IMR-90 (cell line): ENCODE results near the gene KBTBD12. TPM values are rescaled to one million over a fixed set of nuclear protein-coding genes. Genes with fewer than 3 reads are reported as not detected.

Experiments used
- ATAC-seq: fragments of 200-7000 bp; cut with Tn5 transposase; 2 replicates; pipeline ENCODE4 v1.9.1; 2020; ENCODE audit warnings: low read depth, mild to moderate bottlenecking, moderate library complexity
- BruUV-seq: library from RNA; stranded (reverse); fragments of 400-500 nt; replicated peaks from 2 replicates; lab custom pipeline; 2021; lab: Mats Ljungman, UMichigan
- CTCF ChIA-PET: fragments of 300-600 bp; formaldehyde crosslinking; extraction: SDS; loops from one replicate; lab custom pipeline; 2021; ENCODE audit warnings: antibody characterized with exemption; lab: Yijun Ruan, JAX
- POLR2A ChIA-PET: fragments of 300-600 bp; sonication (Branson Sonifier 250); formaldehyde crosslinking; loops from one replicate; lab custom pipeline; 2022; ENCODE audit warnings: antibody characterized with exemption; ENCODE audit not compliant: unreplicated experiment; lab: Charles Lee
- DNase-seq: peaks from one replicate; pipeline ENCODE4 v3.0.0; 2013
- H2AFZ ChIP-seq: replicated peaks from 2 replicates; pipeline ENCODE3; 2013; ENCODE audit warnings: low read length, mild to moderate bottlenecking; ENCODE audit not compliant: poor library complexity
- H2AK5ac ChIP-seq: 2 replicates; pipeline ENCODE4 v1.6.1; 2013; ENCODE audit warnings: low read depth, low read length, inconsistent platforms
- H2AK9ac ChIP-seq: replicated peaks from 2 replicates; pipeline ENCODE3; 2013; ENCODE audit warnings: mild to moderate bottlenecking, low read depth, low read length, moderate library complexity; ENCODE audit not compliant: poor library complexity
- H2BK120ac ChIP-seq: 2 replicates; pipeline ENCODE4 v1.6.1; 2013; ENCODE audit warnings: low read depth, low read length, inconsistent platforms
- H2BK15ac ChIP-seq: 3 replicates; pipeline ENCODE4 v1.6.1; 2013; ENCODE audit warnings: low read depth, low read length, inconsistent platforms
- H2BK20ac ChIP-seq: 2 replicates; pipeline ENCODE4 v1.6.1; 2013; ENCODE audit warnings: low read depth, mild to moderate bottlenecking, inconsistent platforms, low read length, moderate library complexity
- H2BK5ac ChIP-seq: 2 replicates; pipeline ENCODE4 v1.6.1; 2013; ENCODE audit warnings: mild to moderate bottlenecking, low read depth, low read length, inconsistent platforms; ENCODE audit not compliant: poor library complexity, severe bottlenecking
- H3K14ac ChIP-seq: replicated peaks from 2 replicates; pipeline ENCODE4 v1.6.1; 2013; ENCODE audit warnings: low read depth, low read length, inconsistent platforms
- H3K18ac ChIP-seq: 2 replicates; pipeline ENCODE4 v1.6.1; 2013; ENCODE audit warnings: low read depth, low read length, control low read depth
- H3K23ac ChIP-seq: 2 replicates; pipeline ENCODE4 v1.6.1; 2013; ENCODE audit warnings: low read depth, low read length, inconsistent platforms
- H3K27ac ChIP-seq: 2 replicates; pipeline ENCODE4 v1.5.1; 2013; ENCODE audit warnings: mild to moderate bottlenecking, control low read depth, low read length; ENCODE audit not compliant: insufficient read depth
- H3K27me3 ChIP-seq: 2 replicates; pipeline ENCODE4 v1.6.1; 2013; ENCODE audit warnings: low read length; ENCODE audit not compliant: control insufficient read depth, insufficient read depth
- H3K36me3 ChIP-seq: 2 replicates; pipeline ENCODE4 v1.6.1; 2013; ENCODE audit warnings: low read length, mixed read lengths; ENCODE audit not compliant: control insufficient read depth, insufficient read depth
- H3K4ac ChIP-seq: 2 replicates; pipeline ENCODE4 v1.6.1; 2013; ENCODE audit warnings: low read depth, low read length, inconsistent platforms
- H3K4me1 ChIP-seq: 2 replicates; pipeline ENCODE4 v1.6.1; 2013; ENCODE audit warnings: low read length, mixed read lengths; ENCODE audit not compliant: control insufficient read depth, insufficient read depth
- H3K4me2 ChIP-seq: 2 replicates; pipeline ENCODE4 v1.6.1; 2013; ENCODE audit warnings: low read depth, mild to moderate bottlenecking, control low read depth, low read length, moderate library complexity
- H3K4me3 ChIP-seq: 2 replicates; pipeline ENCODE4 v1.5.1; 2013; ENCODE audit warnings: low read depth, mild to moderate bottlenecking, control low read depth, low read length, moderate library complexity; ENCODE audit not compliant: insufficient read depth
- H3K56ac ChIP-seq: 2 replicates; pipeline ENCODE4 v1.6.1; 2013; ENCODE audit warnings: low read length, inconsistent platforms; ENCODE audit not compliant: insufficient read depth; ENCODE audit errors: extremely low read depth
- H3K79me1 ChIP-seq, 2 experiments: 2 replicates each; pipeline ENCODE4 v1.6.1; 2013; ENCODE audit warnings: low read length in 2 of 2, inconsistent platforms in 1 of 2, low read depth in 1 of 2
- H3K9ac ChIP-seq: 2 replicates; pipeline ENCODE4 v1.6.1; 2013; ENCODE audit warnings: low read depth, low read length, control low read depth
- H3K9me1 ChIP-seq: 2 replicates; pipeline ENCODE4 v1.6.1; 2013; ENCODE audit warnings: low read length, inconsistent platforms; ENCODE audit not compliant: insufficient read depth
- H3K9me3 ChIP-seq: 2 replicates; pipeline ENCODE4 v1.6.1; 2013; ENCODE audit warnings: low read length; ENCODE audit not compliant: control insufficient read depth, insufficient read depth
- H4K20me1 ChIP-seq: 2 replicates; pipeline ENCODE4 v1.6.1; 2013; ENCODE audit warnings: low read length, inconsistent platforms; ENCODE audit not compliant: insufficient read depth
- H4K5ac ChIP-seq: 2 replicates; pipeline ENCODE4 v1.6.1; 2013; ENCODE audit warnings: mild to moderate bottlenecking, low read depth, low read length, control low read depth
- H4K8ac ChIP-seq, 2 experiments: 2 replicates each; pipeline ENCODE4 v1.6.1; 2013; ENCODE audit warnings: low read depth in 2 of 2, low read length in 2 of 2, control low read depth in 1 of 2, inconsistent platforms in 1 of 2
- H4K91ac ChIP-seq: 2 replicates; pipeline ENCODE4 v1.6.1; 2013; ENCODE audit warnings: low read depth, low read length, inconsistent platforms; ENCODE audit not compliant: insufficient read depth
- BHLHE40 ChIP-seq: fragments of 150-350 bp; IDR thresholded peaks from 2 replicates; pipeline ENCODE4 v1.6.1; 2016; ENCODE audit warnings: mild to moderate bottlenecking, low read depth, low read length
- CEBPB ChIP-seq: IDR thresholded peaks from 2 replicates; pipeline ENCODE4 v1.6.1; 2012; ENCODE audit warnings: low read depth, low read length, improper control_type of control experiment
- CHD1 ChIP-seq: IDR thresholded peaks from 2 replicates; pipeline ENCODE4 v1.6.1; 2012; ENCODE audit warnings: low read depth, low read length, improper control_type of control experiment
- FOS ChIP-seq: fragments of 150-350 bp; IDR thresholded peaks from 2 replicates; pipeline ENCODE4 v1.6.1; 2016; ENCODE audit warnings: low read depth, low read length
- MAFK ChIP-seq: IDR thresholded peaks from 2 replicates; pipeline ENCODE4 v1.6.1; 2012; ENCODE audit warnings: low read depth, low read length, improper control_type of control experiment
- MAZ ChIP-seq: IDR thresholded peaks from 2 replicates; pipeline ENCODE4 v1.6.1; 2012; ENCODE audit warnings: low read depth, mild to moderate bottlenecking, low read length, improper control_type of control experiment, moderate library complexity, borderline replicate concordance
- MXI1 ChIP-seq: IDR thresholded peaks from 2 replicates; pipeline ENCODE4 v1.6.1; 2012; ENCODE audit warnings: low read depth, mild to moderate bottlenecking, low read length, moderate library complexity, borderline replicate concordance
- NFE2L2 ChIP-seq: fragments of 150-350 bp; IDR thresholded peaks from 2 replicates; pipeline ENCODE4 v1.6.1; 2016; ENCODE audit warnings: low read depth, mild to moderate bottlenecking, low read length
- POLR2A ChIP-seq: IDR thresholded peaks from 2 replicates; pipeline ENCODE4 v1.6.1; 2012; ENCODE audit warnings: mild to moderate bottlenecking, low read depth, low read length
- RAD21 ChIP-seq: IDR thresholded peaks from 2 replicates; pipeline ENCODE4 v1.6.1; 2012; ENCODE audit warnings: low read length, improper control_type of control experiment
- RCOR1 ChIP-seq: IDR thresholded peaks from 2 replicates; pipeline ENCODE4 v1.6.1; 2012; ENCODE audit warnings: mild to moderate bottlenecking, low read length, improper control_type of control experiment; ENCODE audit not compliant: insufficient replicate concordance
- RFX5 ChIP-seq: IDR thresholded peaks from 2 replicates; pipeline ENCODE4 v1.8.0; 2012; ENCODE audit warnings: low read depth, mild to moderate bottlenecking, low read length, moderate library complexity
- SMC3 ChIP-seq: fragments of 150-350 bp; IDR thresholded peaks from 2 replicates; pipeline ENCODE4 v1.6.1; 2016; ENCODE audit warnings: low read depth, mild to moderate bottlenecking, antibody characterized with exemption, low read length, moderate library complexity
- WGBS, 2 experiments: methylation state at CpG; one replicate each; pipeline versions ENCODE4 v1.1.5 to v1.1.7; 2013; ENCODE audit warnings: missing lambda C conversion rate in 2 of 2; ENCODE audit not compliant: insufficient read length in 1 of 2; ENCODE audit errors: extremely low coverage in 2 of 2; 5-methylcytosine and 5-hydroxymethylcytosine counted together
- dilution Hi-C: fragments of 300-500 bp; cut with HindIII; formaldehyde crosslinking; loops from one replicate; pipeline ENCODE4 v1.14.3; 2018; ENCODE audit warnings: low sequenced_read_pairs; ENCODE audit not compliant: unreplicated experiment
- in situ Hi-C: fragments of 300-500 bp; cut with MboI; formaldehyde crosslinking; loops from 3 replicates; pipeline ENCODE4 v1.14.3; 2019; ENCODE audit warnings: low sequenced_read_pairs, inconsistent platforms, mixed read lengths
- intact Hi-C: fragments of 100-400 bp; cut with micrococcal nuclease; formaldehyde crosslinking; loops from 2 replicates; pipeline ENCODE4 v1.10.0; 2022
- polyA plus RNA-seq, 3 experiments: library from polyadenylated mRNA; depleted of rRNA; stranded (reverse); fragments of >200 nt; gene quantifications; 2 replicates each; pipeline ENCODE4 v1.2.3, GENCODE V29; 2012; ENCODE audit warnings: low replicate concordance in 1 of 3
- total RNA-seq: library from RNA; depleted of rRNA; stranded (reverse); fragments of >200 nt; gene quantifications from 2 replicates; pipeline ENCODE4 v1.2.3, GENCODE V29; 2012
- TF ChIP-seq, protein P1 (sequence below): conservative IDR thresholded peaks from 2 replicates; pipeline ENCODE4 v1.5.1; 2012; ENCODE audit warnings: mild to moderate bottlenecking, low read depth, low read length, improper control_type of control experiment
- TF ChIP-seq, protein P2 (sequence below): fragments of 150-350 bp; IDR thresholded peaks from 2 replicates; pipeline ENCODE4 v1.6.1; 2017; ENCODE audit warnings: mild to moderate bottlenecking, antibody characterized with exemption, low read length, low read depth

KBTBD12 gene
- total and polyA plus RNA-seq, 2 of the 4 experiments (the other 2 are of a cell fraction), result not detected

DNA sequence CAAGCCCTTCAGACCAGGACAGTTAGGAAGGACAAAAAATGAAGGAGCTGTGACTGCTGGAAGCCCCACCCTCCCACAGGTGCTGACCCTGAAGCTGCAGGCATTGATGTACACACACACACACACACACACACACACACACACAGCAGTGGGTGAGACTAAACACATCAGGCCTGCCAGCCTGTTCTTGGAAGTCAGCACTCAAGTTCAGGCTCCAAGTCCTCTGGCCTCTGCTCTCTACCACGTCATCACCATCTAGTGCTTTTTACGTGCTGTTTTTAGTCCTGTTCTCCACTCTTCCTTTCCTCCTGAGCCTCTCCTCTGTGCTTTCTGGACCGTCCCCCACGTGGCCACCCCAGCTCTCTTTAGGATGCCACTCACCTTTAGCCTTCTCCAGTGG is 5.4 kb upstream of the KBTBD12 start:
- dilution Hi-C loops, result no loop called here
- intact Hi-C loops, result no loop called here

More for the DNA sequence above, 5.4 kb upstream of the KBTBD12 start:
- no peak overlapping the region for H3K4me3 ChIP-seq
- no peak overlapping the region for H2BK5ac ChIP-seq
- H3K4ac ChIP-seq, result no peak overlapping the region
- H3K79me1 ChIP-seq, result no peaks in the 10 kb centered on the region
- H3K36me3 ChIP-seq, result no peaks in the 10 kb centered on the region
- no peak overlapping the region for H3K23ac ChIP-seq
- no peak overlapping the region for H3K56ac ChIP-seq
- no peak overlapping the region for H2BK20ac ChIP-seq
- H2AK9ac ChIP-seq, result no peak overlapping the region
- WGBS, 2 experiments, result 28% methylated on average over 2 of the region's 4 CpGs; no CpG with 5 or more reads in 1 of the 2 experiments
- no peak overlapping the region for H3K27ac ChIP-seq
- H2AFZ ChIP-seq, result no peak overlapping the region
- H4K8ac ChIP-seq, result no peak overlapping the region
- H2BK120ac ChIP-seq, result no peak overlapping the region
- H3K27me3 ChIP-seq, result peaks cover 43% of the 10 kb centered on the region
- no peaks in the 10 kb centered on the region for H3K4me1 ChIP-seq
- no TSS peak for BruUV-seq
- H3K9ac ChIP-seq, result no peak overlapping the region
- in situ Hi-C loops, result no loop called here
- H2AK5ac ChIP-seq, result no peak overlapping the region
- CTCF ChIA-PET, result no interaction called here
- no peaks in the 10 kb centered on the region for H3K9me1 ChIP-seq
- no peak overlapping the region for H4K91ac ChIP-seq
- H4K5ac ChIP-seq, result no peak overlapping the region
- POLR2A ChIA-PET, result no interaction called here
- no peak overlapping the region for H2BK15ac ChIP-seq
- H3K9me3 ChIP-seq, result peaks cover 9% of the 10 kb centered on the region
- no peak overlapping the region for H3K14ac ChIP-seq
- DNase-seq (no peak), ATAC-seq (no peak)
- no peak overlapping the region for H3K4me2 ChIP-seq
- no peak overlapping the region for H3K18ac ChIP-seq
- H4K20me1 ChIP-seq, result no peaks in the 10 kb centered on the region
- TF ChIP-seq MXI1 (no peak), MAFK (no peak), CEBPB (no peak), RAD21 (no peak), NFE2L2 (no peak), FOS (no peak), CHD1 (no peak), MAZ (no peak), SMC3 (no peak), BHLHE40 (no peak), RCOR1 (no peak), RFX5 (no peak), POLR2A (no peak)
- TF ChIP-seq, protein P1, sequence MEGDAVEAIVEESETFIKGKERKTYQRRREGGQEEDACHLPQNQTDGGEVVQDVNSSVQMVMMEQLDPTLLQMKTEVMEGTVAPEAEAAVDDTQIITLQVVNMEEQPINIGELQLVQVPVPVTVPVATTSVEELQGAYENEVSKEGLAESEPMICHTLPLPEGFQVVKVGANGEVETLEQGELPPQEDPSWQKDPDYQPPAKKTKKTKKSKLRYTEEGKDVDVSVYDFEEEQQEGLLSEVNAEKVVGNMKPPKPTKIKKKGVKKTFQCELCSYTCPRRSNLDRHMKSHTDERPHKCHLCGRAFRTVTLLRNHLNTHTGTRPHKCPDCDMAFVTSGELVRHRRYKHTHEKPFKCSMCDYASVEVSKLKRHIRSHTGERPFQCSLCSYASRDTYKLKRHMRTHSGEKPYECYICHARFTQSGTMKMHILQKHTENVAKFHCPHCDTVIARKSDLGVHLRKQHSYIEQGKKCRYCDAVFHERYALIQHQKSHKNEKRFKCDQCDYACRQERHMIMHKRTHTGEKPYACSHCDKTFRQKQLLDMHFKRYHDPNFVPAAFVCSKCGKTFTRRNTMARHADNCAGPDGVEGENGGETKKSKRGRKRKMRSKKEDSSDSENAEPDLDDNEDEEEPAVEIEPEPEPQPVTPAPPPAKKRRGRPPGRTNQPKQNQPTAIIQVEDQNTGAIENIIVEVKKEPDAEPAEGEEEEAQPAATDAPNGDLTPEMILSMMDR, result no peak
- TF ChIP-seq, protein P2, sequence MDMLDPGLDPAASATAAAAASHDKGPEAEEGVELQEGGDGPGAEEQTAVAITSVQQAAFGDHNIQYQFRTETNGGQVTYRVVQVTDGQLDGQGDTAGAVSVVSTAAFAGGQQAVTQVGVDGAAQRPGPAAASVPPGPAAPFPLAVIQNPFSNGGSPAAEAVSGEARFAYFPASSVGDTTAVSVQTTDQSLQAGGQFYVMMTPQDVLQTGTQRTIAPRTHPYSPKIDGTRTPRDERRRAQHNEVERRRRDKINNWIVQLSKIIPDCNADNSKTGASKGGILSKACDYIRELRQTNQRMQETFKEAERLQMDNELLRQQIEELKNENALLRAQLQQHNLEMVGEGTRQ, result no peak
